ENCODE results near the gene TBC1D10B.
A peak's percentile ranks its signal among the peaks of the same experiment; 100 is the strongest.

Gene TBC1D10B

DNA sequence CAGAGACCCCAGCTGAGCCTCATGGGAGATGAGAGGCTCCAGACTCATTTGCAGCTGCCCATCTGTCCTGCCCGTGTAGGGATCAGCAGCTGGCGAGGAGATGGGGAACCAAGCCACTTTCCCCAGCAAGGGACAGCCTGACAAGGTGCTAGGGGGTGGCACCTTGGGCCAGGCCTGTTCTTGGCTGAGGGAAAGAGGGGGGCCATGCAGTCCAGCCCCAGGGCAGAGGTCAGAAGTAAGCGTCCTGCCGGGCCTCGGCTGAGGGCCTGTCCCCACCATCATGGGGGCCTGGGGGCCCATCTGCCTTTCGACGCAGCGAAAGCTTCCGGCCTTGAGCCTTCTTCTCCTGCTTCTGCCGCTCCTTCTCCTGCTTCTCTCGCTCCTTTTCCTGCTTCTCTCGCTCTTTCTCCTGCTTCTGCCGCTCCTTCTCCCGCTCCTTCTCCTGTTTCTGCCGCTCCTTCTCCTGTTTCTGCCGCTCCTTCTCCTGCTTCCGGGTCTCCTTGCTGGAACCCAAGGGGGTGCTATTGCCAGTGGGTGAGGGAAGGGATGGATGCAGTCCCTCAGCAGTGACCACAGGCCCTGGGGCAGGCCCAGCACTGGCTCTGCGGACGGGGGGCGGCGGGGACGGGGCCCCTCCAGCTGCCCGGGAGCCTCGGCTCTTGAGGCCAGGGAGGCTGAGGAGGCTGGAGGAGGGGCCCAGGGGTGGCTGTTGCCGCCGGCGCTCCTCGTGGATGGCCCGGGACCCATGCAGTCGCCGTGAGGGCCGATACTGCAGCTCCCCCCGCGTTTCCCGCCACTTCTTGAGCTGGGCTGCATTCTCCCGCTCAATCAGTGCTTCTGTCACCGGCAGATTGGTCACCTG is 12.3 kb downstream of the TBC1D10B start (continued):
- TF ChIP-seq ZNF549 (tag by site-specific recombination; IDR thresholded peaks at IDR 0.05), result no peak
- TF ChIP-seq ZNF23 (tag by site-specific recombination; IDR thresholded peaks at IDR 0.05; ENCODE audit: borderline replicate concordance), result no peak
- TF ChIP-seq ZNF785 (tag by site-specific recombination; IDR thresholded peaks at IDR 0.05), result no peak
- TF ChIP-seq ZNF354C (tag by site-specific recombination; IDR thresholded peaks at IDR 0.05; ENCODE audit: borderline replicate concordance, low read depth), result no peak
- TF ChIP-seq ZNF223 (tag by site-specific recombination; IDR thresholded peaks at IDR 0.05), result no peak
- no peak for TF ChIP-seq ZNF48 (tag by site-specific recombination; IDR thresholded peaks at IDR 0.05)
- TF ChIP-seq ZNF426 (tag by site-specific recombination; IDR thresholded peaks at IDR 0.05), result no peak
- peak; percentile 99 for TF ChIP-seq ZNF610 (tag by site-specific recombination; IDR thresholded peaks at IDR 0.05; ENCODE audit: borderline replicate concordance)
- no peak for TF ChIP-seq ZNF121 (tag by site-specific recombination; IDR thresholded peaks at IDR 0.05)
- TF ChIP-seq PRDM1 (tag by site-specific recombination; IDR thresholded peaks at IDR 0.05), result peak; percentile 88
- TF ChIP-seq ZBTB1 (tag by site-specific recombination; IDR thresholded peaks at IDR 0.05), result no peak
- TF ChIP-seq SP7 (tag by site-specific recombination; IDR thresholded peaks at IDR 0.05), result no peak
- no peak for TF ChIP-seq KLF16 (tag by site-specific recombination; IDR thresholded peaks at IDR 0.05)
- TF ChIP-seq, protein P1, sequence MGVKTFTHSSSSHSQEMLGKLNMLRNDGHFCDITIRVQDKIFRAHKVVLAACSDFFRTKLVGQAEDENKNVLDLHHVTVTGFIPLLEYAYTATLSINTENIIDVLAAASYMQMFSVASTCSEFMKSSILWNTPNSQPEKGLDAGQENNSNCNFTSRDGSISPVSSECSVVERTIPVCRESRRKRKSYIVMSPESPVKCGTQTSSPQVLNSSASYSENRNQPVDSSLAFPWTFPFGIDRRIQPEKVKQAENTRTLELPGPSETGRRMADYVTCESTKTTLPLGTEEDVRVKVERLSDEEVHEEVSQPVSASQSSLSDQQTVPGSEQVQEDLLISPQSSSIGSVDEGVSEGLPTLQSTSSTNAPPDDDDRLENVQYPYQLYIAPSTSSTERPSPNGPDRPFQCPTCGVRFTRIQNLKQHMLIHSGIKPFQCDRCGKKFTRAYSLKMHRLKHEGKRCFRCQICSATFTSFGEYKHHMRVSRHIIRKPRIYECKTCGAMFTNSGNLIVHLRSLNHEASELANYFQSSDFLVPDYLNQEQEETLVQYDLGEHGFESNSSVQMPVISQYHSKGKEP (tag by site-specific recombination; IDR thresholded peaks at IDR 0.05), result no peak
- TF ChIP-seq ZFHX2 (tag by site-specific recombination; conservative IDR thresholded peaks at IDR 0.05), result no peak
- TF ChIP-seq, protein P2, sequence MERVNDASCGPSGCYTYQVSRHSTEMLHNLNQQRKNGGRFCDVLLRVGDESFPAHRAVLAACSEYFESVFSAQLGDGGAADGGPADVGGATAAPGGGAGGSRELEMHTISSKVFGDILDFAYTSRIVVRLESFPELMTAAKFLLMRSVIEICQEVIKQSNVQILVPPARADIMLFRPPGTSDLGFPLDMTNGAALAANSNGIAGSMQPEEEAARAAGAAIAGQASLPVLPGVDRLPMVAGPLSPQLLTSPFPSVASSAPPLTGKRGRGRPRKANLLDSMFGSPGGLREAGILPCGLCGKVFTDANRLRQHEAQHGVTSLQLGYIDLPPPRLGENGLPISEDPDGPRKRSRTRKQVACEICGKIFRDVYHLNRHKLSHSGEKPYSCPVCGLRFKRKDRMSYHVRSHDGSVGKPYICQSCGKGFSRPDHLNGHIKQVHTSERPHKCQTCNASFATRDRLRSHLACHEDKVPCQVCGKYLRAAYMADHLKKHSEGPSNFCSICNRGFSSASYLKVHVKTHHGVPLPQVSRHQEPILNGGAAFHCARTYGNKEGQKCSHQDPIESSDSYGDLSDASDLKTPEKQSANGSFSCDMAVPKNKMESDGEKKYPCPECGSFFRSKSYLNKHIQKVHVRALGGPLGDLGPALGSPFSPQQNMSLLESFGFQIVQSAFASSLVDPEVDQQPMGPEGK (tag by site-specific recombination; IDR thresholded peaks at IDR 0.05), result peak; percentile 24; the same call in 1 of the 2 replicates
- TF ChIP-seq ZNF157 (tag by site-specific recombination; IDR thresholded peaks at IDR 0.05), result no peak

DNA sequence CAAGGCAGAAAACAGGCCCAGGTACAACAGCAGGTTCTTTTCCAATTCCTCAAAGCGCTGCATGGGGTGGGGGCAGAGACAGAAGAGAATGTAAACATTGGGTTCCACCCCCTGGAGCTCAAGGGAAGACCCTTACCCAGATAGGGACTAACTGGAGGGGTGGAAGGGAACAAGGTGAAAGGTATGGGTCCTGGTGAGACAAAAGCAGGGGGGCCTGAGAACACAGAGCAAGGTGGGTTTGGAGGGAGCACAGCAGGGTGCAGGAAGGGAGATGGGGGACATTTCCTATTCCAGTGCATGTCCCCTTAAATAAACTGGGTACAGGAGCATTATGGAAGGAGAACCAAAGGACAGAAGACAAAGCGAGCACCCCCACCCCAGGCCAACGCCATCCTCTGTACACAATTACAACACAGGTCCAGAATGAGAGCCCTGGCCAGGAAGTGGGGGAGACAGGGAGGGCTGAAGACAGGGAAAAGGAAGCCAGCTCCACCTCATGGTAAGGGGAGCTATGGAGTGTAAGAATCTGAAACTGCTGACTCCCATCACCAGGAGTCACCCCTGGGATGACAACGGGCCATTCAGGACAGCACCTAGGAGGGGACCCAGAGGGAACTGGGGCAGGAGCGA is 13.1 kb downstream of the TBC1D10B start:
- ChIA-PET CTCF (interaction anchor here (0.5 to 1.3 kb wide), 5 partner anchors 52 to 305 kb away, joined by 3 to 6 read pairs (median 3); no protein-coding TSS in a partner anchor), POLR2A (interaction anchor here (0.7 to 4.5 kb wide), 6 partner anchors 10 to 292 kb away, joined by 3 to 60 read pairs (median 3); partner anchors contain the start of genes ALDOA, TBC1D10B, ZNF48 and ZNF771)
- Histone ChIP-seq H3K4me1 (ENCODE audit: control insufficient read depth, insufficient read depth, low read length) (no peaks in the 10 kb centered on the region), H3K4me3 (ENCODE audit: low read depth, low read length) (no peak overlapping the region), H3K9me3 (ENCODE audit: control insufficient read depth, insufficient read depth, low read depth, low read length) (no peaks in the 10 kb centered on the region), H3K27ac (ENCODE audit: extremely low read depth, low read depth, low read length) (no peak overlapping the region), H3K36me3 (ENCODE audit: control insufficient read depth in 2 of 2, insufficient read depth in 1 of 2, low read length in 2 of 2) (peaks cover 6 to 72% of the 10 kb centered on the region in 2 experiments; a peak in 2 of 3 replicates)
- no peak for TF ChIP-seq ZNF785 (tag by site-specific recombination; IDR thresholded peaks at IDR 0.05)
- TF ChIP-seq, protein P3, sequence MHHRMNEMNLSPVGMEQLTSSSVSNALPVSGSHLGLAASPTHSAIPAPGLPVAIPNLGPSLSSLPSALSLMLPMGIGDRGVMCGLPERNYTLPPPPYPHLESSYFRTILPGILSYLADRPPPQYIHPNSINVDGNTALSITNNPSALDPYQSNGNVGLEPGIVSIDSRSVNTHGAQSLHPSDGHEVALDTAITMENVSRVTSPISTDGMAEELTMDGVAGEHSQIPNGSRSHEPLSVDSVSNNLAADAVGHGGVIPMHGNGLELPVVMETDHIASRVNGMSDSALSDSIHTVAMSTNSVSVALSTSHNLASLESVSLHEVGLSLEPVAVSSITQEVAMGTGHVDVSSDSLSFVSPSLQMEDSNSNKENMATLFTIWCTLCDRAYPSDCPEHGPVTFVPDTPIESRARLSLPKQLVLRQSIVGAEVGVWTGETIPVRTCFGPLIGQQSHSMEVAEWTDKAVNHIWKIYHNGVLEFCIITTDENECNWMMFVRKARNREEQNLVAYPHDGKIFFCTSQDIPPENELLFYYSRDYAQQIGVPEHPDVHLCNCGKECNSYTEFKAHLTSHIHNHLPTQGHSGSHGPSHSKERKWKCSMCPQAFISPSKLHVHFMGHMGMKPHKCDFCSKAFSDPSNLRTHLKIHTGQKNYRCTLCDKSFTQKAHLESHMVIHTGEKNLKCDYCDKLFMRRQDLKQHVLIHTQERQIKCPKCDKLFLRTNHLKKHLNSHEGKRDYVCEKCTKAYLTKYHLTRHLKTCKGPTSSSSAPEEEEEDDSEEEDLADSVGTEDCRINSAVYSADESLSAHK (tag by site-specific recombination; IDR thresholded peaks at IDR 0.05), result peak; percentile 36; the same call in 1 of the 2 replicates
- peak; percentile 10; the same call in 1 of the 2 replicates for TF ChIP-seq GLIS1 (tag by site-specific recombination; IDR thresholded peaks at IDR 0.05)
- no peak for TF ChIP-seq ZNF311 (tag by site-specific recombination; IDR thresholded peaks at IDR 0.05; ENCODE audit: borderline replicate concordance)
- TF ChIP-seq ZNF146 (tag by site-specific recombination; IDR thresholded peaks at IDR 0.05), result no peak
- TF ChIP-seq, protein P4, sequence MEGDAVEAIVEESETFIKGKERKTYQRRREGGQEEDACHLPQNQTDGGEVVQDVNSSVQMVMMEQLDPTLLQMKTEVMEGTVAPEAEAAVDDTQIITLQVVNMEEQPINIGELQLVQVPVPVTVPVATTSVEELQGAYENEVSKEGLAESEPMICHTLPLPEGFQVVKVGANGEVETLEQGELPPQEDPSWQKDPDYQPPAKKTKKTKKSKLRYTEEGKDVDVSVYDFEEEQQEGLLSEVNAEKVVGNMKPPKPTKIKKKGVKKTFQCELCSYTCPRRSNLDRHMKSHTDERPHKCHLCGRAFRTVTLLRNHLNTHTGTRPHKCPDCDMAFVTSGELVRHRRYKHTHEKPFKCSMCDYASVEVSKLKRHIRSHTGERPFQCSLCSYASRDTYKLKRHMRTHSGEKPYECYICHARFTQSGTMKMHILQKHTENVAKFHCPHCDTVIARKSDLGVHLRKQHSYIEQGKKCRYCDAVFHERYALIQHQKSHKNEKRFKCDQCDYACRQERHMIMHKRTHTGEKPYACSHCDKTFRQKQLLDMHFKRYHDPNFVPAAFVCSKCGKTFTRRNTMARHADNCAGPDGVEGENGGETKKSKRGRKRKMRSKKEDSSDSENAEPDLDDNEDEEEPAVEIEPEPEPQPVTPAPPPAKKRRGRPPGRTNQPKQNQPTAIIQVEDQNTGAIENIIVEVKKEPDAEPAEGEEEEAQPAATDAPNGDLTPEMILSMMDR (tag by site-specific recombination; IDR thresholded peaks at IDR 0.05), result peak; percentile 51; the same call in 1 of the 2 replicates
- TF ChIP-seq, protein P5, sequence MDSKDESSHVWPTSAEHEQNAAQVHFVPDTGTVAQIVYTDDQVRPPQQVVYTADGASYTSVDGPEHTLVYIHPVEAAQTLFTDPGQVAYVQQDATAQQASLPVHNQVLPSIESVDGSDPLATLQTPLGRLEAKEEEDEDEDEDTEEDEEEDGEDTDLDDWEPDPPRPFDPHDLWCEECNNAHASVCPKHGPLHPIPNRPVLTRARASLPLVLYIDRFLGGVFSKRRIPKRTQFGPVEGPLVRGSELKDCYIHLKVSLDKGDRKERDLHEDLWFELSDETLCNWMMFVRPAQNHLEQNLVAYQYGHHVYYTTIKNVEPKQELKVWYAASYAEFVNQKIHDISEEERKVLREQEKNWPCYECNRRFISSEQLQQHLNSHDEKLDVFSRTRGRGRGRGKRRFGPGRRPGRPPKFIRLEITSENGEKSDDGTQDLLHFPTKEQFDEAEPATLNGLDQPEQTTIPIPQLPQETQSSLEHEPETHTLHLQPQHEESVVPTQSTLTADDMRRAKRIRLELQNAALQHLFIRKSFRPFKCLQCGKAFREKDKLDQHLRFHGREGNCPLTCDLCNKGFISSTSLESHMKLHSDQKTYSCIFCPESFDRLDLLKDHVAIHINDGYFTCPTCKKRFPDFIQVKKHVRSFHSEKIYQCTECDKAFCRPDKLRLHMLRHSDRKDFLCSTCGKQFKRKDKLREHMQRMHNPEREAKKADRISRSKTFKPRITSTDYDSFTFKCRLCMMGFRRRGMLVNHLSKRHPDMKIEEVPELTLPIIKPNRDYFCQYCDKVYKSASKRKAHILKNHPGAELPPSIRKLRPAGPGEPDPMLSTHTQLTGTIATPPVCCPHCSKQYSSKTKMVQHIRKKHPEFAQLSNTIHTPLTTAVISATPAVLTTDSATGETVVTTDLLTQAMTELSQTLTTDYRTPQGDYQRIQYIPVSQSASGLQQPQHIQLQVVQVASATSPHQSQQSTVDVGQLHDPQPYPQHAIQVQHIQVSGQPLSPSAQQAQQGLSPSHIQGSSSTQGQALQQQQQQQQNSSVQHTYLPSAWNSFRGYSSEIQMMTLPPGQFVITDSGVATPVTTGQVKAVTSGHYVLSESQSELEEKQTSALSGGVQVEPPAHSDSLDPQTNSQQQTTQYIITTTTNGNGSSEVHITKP (tag by site-specific recombination; IDR thresholded peaks at IDR 0.05), result peak; percentile 27; the same call in 1 of the 2 replicates
